H9 (cell line): Measurements from ENCODE around the gene GUK1. TPM values are rescaled to one million over a fixed set of nuclear protein-coding genes. Genes with fewer than 3 reads are reported as not detected.

Experiments
- DNase-seq: peaks from one replicate; pipeline ENCODE4 v3.0.0-alpha.2; 2017
- H2AFZ ChIP-seq: one replicate; pipeline ENCODE4 v1.6.1; 2013; ENCODE audit warnings: mild to moderate bottlenecking, low read length, control low read depth, moderate library complexity
- H2AK5ac ChIP-seq: 2 replicates; pipeline ENCODE4 v1.6.1; 2013; ENCODE audit warnings: low read length, control low read depth, mixed read lengths; ENCODE audit not compliant: insufficient read length
- H2BK120ac ChIP-seq: one replicate; pipeline ENCODE4 v1.6.1; 2013; ENCODE audit warnings: low read depth, mild to moderate bottlenecking, low read length, control low read depth, inconsistent platforms; ENCODE audit not compliant: poor library complexity, severe bottlenecking
- H2BK12ac ChIP-seq: 2 replicates; pipeline ENCODE4 v1.6.1; 2013; ENCODE audit warnings: low read length, control low read depth, mixed read lengths, low read depth; ENCODE audit not compliant: insufficient read length
- H2BK15ac ChIP-seq: 2 replicates; pipeline ENCODE4 v1.6.1; 2013; ENCODE audit warnings: low read depth, low read length, control low read depth
- H2BK20ac ChIP-seq: one replicate; pipeline ENCODE4 v1.6.1; 2013; ENCODE audit warnings: low read depth, mild to moderate bottlenecking, low read length, control low read depth, inconsistent platforms; ENCODE audit not compliant: poor library complexity, severe bottlenecking
- H2BK5ac ChIP-seq: 2 replicates; pipeline ENCODE4 v1.6.1; 2013; ENCODE audit warnings: low read length, control low read depth, mixed read lengths; ENCODE audit not compliant: insufficient read length
- H3K14ac ChIP-seq: 2 replicates; pipeline ENCODE4 v1.6.1; 2013; ENCODE audit warnings: low read length, control low read depth; ENCODE audit not compliant: insufficient read depth
- H3K18ac ChIP-seq: 2 replicates; pipeline ENCODE4 v1.6.1; 2013; ENCODE audit warnings: low read depth, mild to moderate bottlenecking, mixed read lengths, low read length, control low read depth; ENCODE audit not compliant: insufficient read length
- H3K23ac ChIP-seq: 2 replicates; pipeline ENCODE4 v1.6.1; 2013; ENCODE audit warnings: low read length, control low read depth, mixed read lengths, low read depth; ENCODE audit not compliant: insufficient read length
- H3K23me2 ChIP-seq: 2 replicates; pipeline ENCODE4 v1.6.1; 2013; ENCODE audit warnings: low read depth, mild to moderate bottlenecking, mixed read lengths, low read length, control low read depth; ENCODE audit not compliant: insufficient read length, poor library complexity, severe bottlenecking
- H3K27ac ChIP-seq: 2 replicates; pipeline ENCODE4 v1.5.1; 2013; ENCODE audit warnings: low read length, control low read depth, mixed read lengths, low read depth; ENCODE audit not compliant: insufficient read length
- H3K27me3 ChIP-seq: 2 replicates; pipeline ENCODE4 v1.6.1; 2013; ENCODE audit warnings: low read length, control low read depth, inconsistent platforms; ENCODE audit not compliant: insufficient read depth
- H3K4ac ChIP-seq: 2 replicates; pipeline ENCODE4 v1.6.1; 2013; ENCODE audit warnings: low read depth, mild to moderate bottlenecking, control low read depth, inconsistent platforms, low read length, moderate library complexity
- H3K4me1 ChIP-seq: 2 replicates; pipeline ENCODE4 v1.6.1; 2013; ENCODE audit warnings: low read length, control low read depth, inconsistent platforms; ENCODE audit not compliant: insufficient read depth
- H3K4me2 ChIP-seq: 2 replicates; pipeline ENCODE4 v1.6.1; 2013; ENCODE audit warnings: low read length, control low read depth, mixed read lengths; ENCODE audit not compliant: insufficient read length, insufficient read depth
- H3K56ac ChIP-seq: 2 replicates; pipeline ENCODE4 v1.6.1; 2013; ENCODE audit warnings: low read depth, mild to moderate bottlenecking, mixed read lengths, low read length, control low read depth; ENCODE audit not compliant: insufficient read length
- H3K79me1 ChIP-seq: 2 replicates; pipeline ENCODE4 v1.6.1; 2013; ENCODE audit warnings: low read depth, mild to moderate bottlenecking, moderate library complexity, low read length, control low read depth, inconsistent platforms; ENCODE audit not compliant: insufficient read depth, poor library complexity, severe bottlenecking
- H3K79me2 ChIP-seq: 2 replicates; pipeline ENCODE4 v1.6.1; 2013; ENCODE audit warnings: low read length, control low read depth, inconsistent platforms; ENCODE audit not compliant: insufficient read depth
- H3K9ac ChIP-seq: 2 replicates; pipeline ENCODE4 v1.6.1; 2013; ENCODE audit warnings: low read length, control low read depth, mixed read lengths; ENCODE audit not compliant: insufficient read length; ENCODE audit errors: extremely low read depth
- H3K9me3 ChIP-seq: one replicate; pipeline ENCODE4 v1.6.1; 2013; ENCODE audit warnings: low read depth, low read length, inconsistent platforms; ENCODE audit not compliant: control insufficient read depth
- H3T11ph ChIP-seq: one replicate; pipeline ENCODE4 v1.6.1; 2013; ENCODE audit warnings: mild to moderate bottlenecking, low read length, control low read depth, inconsistent platforms
- H4K20me1 ChIP-seq: one replicate; pipeline ENCODE4 v1.6.1; 2013; ENCODE audit not compliant: control insufficient read depth, insufficient read length, insufficient read depth
- H4K5ac ChIP-seq: 2 replicates; pipeline ENCODE4 v1.6.1; 2013; ENCODE audit warnings: low read depth, mild to moderate bottlenecking, mixed read lengths, low read length, control low read depth; ENCODE audit not compliant: insufficient read length
- H4K8ac ChIP-seq: replicated peaks from 2 replicates; pipeline ENCODE4 v1.6.1; 2013; ENCODE audit warnings: low read length, control low read depth, mixed read lengths, low read depth; ENCODE audit not compliant: insufficient read length
- H4K91ac ChIP-seq: 2 replicates; pipeline ENCODE4 v1.6.1; 2013; ENCODE audit warnings: low read depth, mild to moderate bottlenecking, moderate library complexity, mixed read lengths, low read length, control low read depth; ENCODE audit not compliant: insufficient read length
- H3K27ac Mint-ChIP-seq, 3 experiments: 2 replicates in 2 of 3; 3 replicates in 1 of 3; pipeline ENCODE4 v1.8.0; 2020 to 2021; ENCODE audit warnings: mixed read lengths in 3 of 3, mild to moderate bottlenecking in 1 of 3, moderate library complexity in 1 of 3
- H3K27me3 Mint-ChIP-seq: 2 replicates; pipeline ENCODE4 v1.8.0; 2021; ENCODE audit warnings: low read depth, mild to moderate bottlenecking, moderate library complexity, mixed read lengths
- H3K36me3 Mint-ChIP-seq, 3 experiments: 2 replicates in 2 of 3; 3 replicates in 1 of 3; pipeline ENCODE4 v1.8.0; 2020 to 2021; ENCODE audit warnings: low read depth in 3 of 3, mixed read lengths in 3 of 3; ENCODE audit not compliant: insufficient read depth in 1 of 3
- H3K4me1 Mint-ChIP-seq, 2 experiments: 2 replicates each; pipeline ENCODE4 v1.8.0; 2020; ENCODE audit warnings: mixed read lengths in 2 of 2
- H3K4me3 Mint-ChIP-seq, 2 experiments: 2 replicates in 1 of 2; 3 replicates in 1 of 2; pipeline ENCODE4 v1.8.0; 2020 to 2021; ENCODE audit warnings: mild to moderate bottlenecking in 2 of 2, mixed read lengths in 2 of 2, moderate library complexity in 1 of 2
- H3K9me3 Mint-ChIP-seq, 2 experiments: 2 replicates in 1 of 2; 3 replicates in 1 of 2; pipeline ENCODE4 v1.8.0; 2020; ENCODE audit warnings: mild to moderate bottlenecking in 2 of 2, mixed read lengths in 2 of 2, moderate library complexity in 1 of 2
- CTCF ChIP-seq: fragments of 200-600 bp; sonication (generic); conservative IDR thresholded peaks from 3 replicates; pipeline ENCODE4 v1.8.0; 2021; ENCODE audit warnings: antibody characterized with exemption, mild to moderate bottlenecking
- WGBS: extraction: QIAGEN DNeasy Blood & Tissue Kit; methylation state at CpG from one replicate; pipeline ENCODE4 v1.1.7; 2013; ENCODE audit warnings: missing lambda C conversion rate, low lambda C conversion rate, mixed read lengths; ENCODE audit not compliant: insufficient read length; ENCODE audit errors: extremely low coverage; 5-methylcytosine and 5-hydroxymethylcytosine counted together
- total RNA-seq: library from RNA; stranded (reverse); gene quantifications from 2 replicates; pipeline ENCODE4 v1.2.1, GENCODE V29; 2021

The GUK1 gene
- total RNA-seq, 1 experiment from 2014 or later: 88.2 TPM

DNA sequence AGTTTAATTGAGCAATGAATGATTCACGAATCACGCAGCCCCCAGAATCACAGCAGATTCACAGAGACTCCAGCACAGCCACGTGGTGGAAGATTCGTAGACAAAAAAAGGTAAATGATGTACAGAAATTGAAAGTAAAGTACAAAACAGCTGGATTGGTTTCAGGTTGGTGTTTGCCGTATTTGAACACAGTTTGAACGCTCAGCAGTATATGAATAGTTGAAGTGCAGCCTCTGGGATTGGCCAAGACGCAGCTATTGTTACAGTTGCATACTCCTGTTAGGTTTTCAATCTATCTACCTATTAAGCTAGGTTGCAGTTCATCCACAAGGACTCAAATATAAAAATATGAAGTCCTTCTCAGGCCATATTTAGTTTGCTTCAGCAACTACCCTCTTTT, 27.9 kb upstream of the GUK1 start:
- Histone ChIP-seq H3K4me1 (no peaks in the 10 kb centered on the region), H2AK5ac (no peak overlapping the region), H2BK120ac (no peak overlapping the region), H4K91ac (no peak overlapping the region), H2BK20ac (no peak overlapping the region), H3K4ac (no peak overlapping the region), H3K4me2 (no peak overlapping the region), H4K5ac (no peak overlapping the region), H3K23ac (no peak overlapping the region), H2BK15ac (no peak overlapping the region), H3K23me2 (peaks cover 10% of the 10 kb centered on the region), H4K20me1 (no peaks in the 10 kb centered on the region), H3K14ac (no peak overlapping the region), H4K8ac (no peak overlapping the region), H2BK12ac (no peak overlapping the region), H2BK5ac (no peak overlapping the region), H2AFZ (no peak overlapping the region), H3K56ac (no peak overlapping the region), H3K9ac (no peak overlapping the region), H3K9me3 (no peaks in the 10 kb centered on the region), H3K18ac (no peak overlapping the region), H3K79me1 (peaks cover 3% of the 10 kb centered on the region), H3K27ac (no peak overlapping the region), H3K79me2 (no peaks in the 10 kb centered on the region), H3T11ph (no peak overlapping the region), H3K27me3 (no peaks in the 10 kb centered on the region)
- TF ChIP-seq CTCF: no peak
- no peak for DNase-seq
- peaks cover 12 to 15% of the 10 kb centered on the region in 2 experiments for H3K4me1 Mint-ChIP-seq
- peaks cover 6 to 13% of the 10 kb centered on the region in 2 experiments for H3K9me3 Mint-ChIP-seq
- WGBS: no CpG with 5 or more reads among the region's 7 CpGs
- no peak overlapping the region for H3K4me3 Mint-ChIP-seq
- H3K27me3 Mint-ChIP-seq: peaks cover 16% of the 10 kb centered on the region
- peaks cover 7 to 8% (median 7%) of the 10 kb centered on the region in 3 experiments; a peak in 6 of 7 replicates for H3K36me3 Mint-ChIP-seq
- H3K27ac Mint-ChIP-seq: no peak overlapping the region
